Transverse colon (tissue), 4 donors: ENCODE data around the gene TMEM132D. TPM values are rescaled to one million over a fixed set of nuclear protein-coding genes. Genes with fewer than 3 reads are reported as not detected.

Source experiments
- DNase-seq: peaks from one replicate; pipeline ENCODE4 v3.0.0-alpha.2; 2019
- H3K27ac ChIP-seq, 4 donors: fragments of 200-600 bp; sonication (generic); 2 replicates each; pipeline ENCODE4 v1.5.1; 2016 to 2018; ENCODE audit warnings: inconsistent platforms in 4 of 4
- H3K27me3 ChIP-seq: fragments of 200-600 bp; sonication (generic); 2 replicates; pipeline ENCODE4 v1.5.1; 2017; ENCODE audit warnings: inconsistent platforms
- H3K36me3 ChIP-seq, 4 donors: fragments of 200-600 bp; sonication (generic); 2 replicates each; pipeline ENCODE4 v1.5.1; 2017 to 2019; ENCODE audit warnings: inconsistent platforms in 4 of 4
- H3K4me1 ChIP-seq, 4 donors: fragments of 200-600 bp; sonication (generic); 2 replicates each; pipeline ENCODE4 v1.5.1; 2017 to 2020; ENCODE audit warnings: inconsistent platforms in 4 of 4
- H3K4me3 ChIP-seq, 4 donors: fragments of 200-600 bp; sonication (generic); 1 replicate in 1 of 4; 2 replicates in 3 of 4; pipeline versions ENCODE4 v1.5.1 to v1.6.1; 2017 to 2019; ENCODE audit warnings: inconsistent platforms in 4 of 4
- H3K9me3 ChIP-seq, 2 donors: fragments of 200-600 bp; sonication (generic); 2 replicates each; pipeline ENCODE4 v1.5.1; 2017 to 2019; ENCODE audit warnings: inconsistent platforms in 2 of 2
- CTCF ChIP-seq, 5 experiments: fragments of 200-600 bp in 3 of 5; fragments of 450-650 bp in 2 of 5; sonication (generic) in 3 of 5; IDR thresholded peaks; 1 replicate in 2 of 5; 2 replicates in 3 of 5; pipeline ENCODE4 v1.5.1; 2016 to 2017; ENCODE audit warnings: antibody characterized with exemption in 5 of 5, inconsistent platforms in 3 of 5, mild to moderate bottlenecking in 2 of 5, moderate library complexity in 1 of 5
- EP300 ChIP-seq: sonication (generic); formaldehyde crosslinking; IDR thresholded peaks from one replicate; pipeline ENCODE4 v1.6.1; 2017; ENCODE audit warnings: antibody characterized with exemption, low read depth
- POLR2A ChIP-seq: fragments of 450-650 bp; IDR thresholded peaks from one replicate; pipeline ENCODE4 v1.6.1; 2016; ENCODE audit warnings: antibody characterized with exemption, mild to moderate bottlenecking, moderate library complexity
- POLR2AphosphoS5 ChIP-seq, 3 donors: sonication (generic); formaldehyde crosslinking; IDR thresholded peaks; one replicate each; pipeline ENCODE4 v1.6.1; 2016; ENCODE audit warnings: antibody characterized with exemption in 3 of 3
- WGBS, 2 donors: methylation state at CpG; one replicate each; pipeline ENCODE4 v1.1.5; 2018; ENCODE audit warnings: low coverage in 1 of 2; 5-methylcytosine and 5-hydroxymethylcytosine counted together
- in situ Hi-C, 4 donors: fragments of 200-750 bp; cut with MboI; loops; one replicate each; pipeline versions ENCODE4 v1.15.0 to v1.15.1; 2017; ENCODE audit warnings: low sequenced_read_pairs in 3 of 4, low pct_ligation_motif_present in 1 of 4, low pct_unique_long_range_greater_than_20kb in 1 of 4
- intact Hi-C: fragments of 100-400 bp; cut with DNase I; formaldehyde crosslinking; loops from one replicate; pipeline ENCODE4 v1.15.1; 2023; ENCODE audit warnings: low total_unique reads
- total RNA-seq, 4 donors: library from RNA; depleted of rRNA; stranded (reverse); fragments of >200 nt; gene quantifications; one replicate each; pipeline ENCODE4 v1.1.0, GENCODE V29; 2016

TMEM132D gene
- total RNA-seq, 4 donors from 2014 or later: 0.48 to 0.55 TPM; not detected in 2

GRCh38 chr12:129762436-129762835 is 141.4 kb downstream of the TMEM132D start:
- DNase-seq: no peak
- Histone ChIP-seq H3K27me3 (no peaks in the 10 kb centered on the region), H3K9me3 (peaks cover 0 to 4% of the 10 kb centered on the region in 2 donors), H3K36me3 (no peaks in the 10 kb centered on the region), H3K4me1 (no peaks in the 10 kb centered on the region), H3K27ac (no peak overlapping the region), H3K4me3 (no peak overlapping the region)
- intact Hi-C loops (no loop called here), in situ Hi-C loops (no loop called here)
- WGBS, 2 donors: 64 to 100% methylated on average over 2 to 5 of the region's 5 CpGs
- TF ChIP-seq CTCF (IDR thresholded peaks at IDR 0.05) (no peak), EP300 (no peak), POLR2A (no peak), POLR2AphosphoS5 (IDR thresholded peaks at IDR 0.05) (no peak)

GRCh38 chr12:129753586-129753985 is 150.2 kb downstream of the TMEM132D start:
- TF ChIP-seq POLR2AphosphoS5 (IDR thresholded peaks at IDR 0.05): no peak
- Histone ChIP-seq H3K27ac (no peak overlapping the region), H3K4me3 (no peak overlapping the region), H3K9me3 (no peaks in the 10 kb centered on the region), H3K36me3 (no peaks in the 10 kb centered on the region), H3K4me1 (no peaks in the 10 kb centered on the region), H3K27me3 (no peaks in the 10 kb centered on the region)
- in situ Hi-C loops (no loop called here), intact Hi-C loops (no loop called here)
- 76 to 85% methylated on average over 6 of the region's 6 CpGs for WGBS, 2 donors
- no peak for DNase-seq

GRCh38 chr12:129750421-129750820 is 153.4 kb downstream of the TMEM132D start:
- no peak overlapping the region for H3K4me3 ChIP-seq
- TF ChIP-seq POLR2AphosphoS5 (IDR thresholded peaks at IDR 0.05): no peak
- TF ChIP-seq EP300: no peak
- no peak for TF ChIP-seq CTCF (IDR thresholded peaks at IDR 0.05)
- TF ChIP-seq POLR2A: no peak
- no peaks in the 10 kb centered on the region for H3K27me3 ChIP-seq
- no peak for DNase-seq
- no peaks in the 10 kb centered on the region for H3K36me3 ChIP-seq
- no peaks in the 10 kb centered on the region for H3K4me1 ChIP-seq
- H3K9me3 ChIP-seq: no peaks in the 10 kb centered on the region
- intact Hi-C loops (no loop called here), in situ Hi-C loops (no loop called here)
- no peak overlapping the region for H3K27ac ChIP-seq
- 52 to 73% methylated on average over 3 of the region's 3 CpGs for WGBS, 2 donors

- no peaks in the 10 kb centered on the region for H3K36me3 ChIP-seq
- TF ChIP-seq EP300 (no peak), POLR2A (no peak), POLR2AphosphoS5 (IDR thresholded peaks at IDR 0.05) (no peak), CTCF (IDR thresholded peaks at IDR 0.05) (no peak)
- intact Hi-C loops (no loop called here), in situ Hi-C loops (no loop called here)
- H3K9me3 ChIP-seq: no peaks in the 10 kb centered on the region
- WGBS, 2 donors: 61 to 81% methylated on average over 4 of the region's 4 CpGs
- no peak overlapping the region for H3K27ac ChIP-seq
- no peak for DNase-seq
- H3K4me1 ChIP-seq: no peaks in the 10 kb centered on the region
- H3K27me3 ChIP-seq: no peaks in the 10 kb centered on the region
- H3K4me3 ChIP-seq: no peak overlapping the region
Measured at GRCh38 chr12:129746318-129746717, 157.5 kb downstream of the TMEM132D start.

- Histone ChIP-seq H3K27me3 (no peaks in the 10 kb centered on the region), H3K4me1 (no peaks in the 10 kb centered on the region), H3K36me3 (no peaks in the 10 kb centered on the region), H3K9me3 (no peaks in the 10 kb centered on the region), H3K4me3 (no peak overlapping the region), H3K27ac (no peak overlapping the region)
- WGBS, 2 donors: 62 to 81% methylated on average over 2 of the region's 2 CpGs
- intact Hi-C loops: no loop called here
- no peak for DNase-seq
- TF ChIP-seq EP300 (no peak), POLR2A (no peak), CTCF (IDR thresholded peaks at IDR 0.05) (no peak), POLR2AphosphoS5 (IDR thresholded peaks at IDR 0.05) (no peak)
- in situ Hi-C loops: no loop called here
Measured at GRCh38 chr12:129729170-129729569, 174.7 kb downstream of the TMEM132D start.
